Stimulated activated CD4-positive, alpha-beta T cell treated with anti-CD3 and anti-CD28 coated beads, Interleukin-15, amount 100 ng/mL, for 1 hour (primary cell): ENCODE data around the gene P2RX3.
A peak's percentile ranks its signal among the peaks of the same experiment; 100 is the strongest.

Experiments used
- DNase-seq, 2 donors: peaks; one replicate each; pipeline ENCODE4 v3.0.0-alpha.2; 2020; ENCODE audit warnings: low read depth in 1 of 2, low spot score in 1 of 2

The P2RX3 gene

DNA sequence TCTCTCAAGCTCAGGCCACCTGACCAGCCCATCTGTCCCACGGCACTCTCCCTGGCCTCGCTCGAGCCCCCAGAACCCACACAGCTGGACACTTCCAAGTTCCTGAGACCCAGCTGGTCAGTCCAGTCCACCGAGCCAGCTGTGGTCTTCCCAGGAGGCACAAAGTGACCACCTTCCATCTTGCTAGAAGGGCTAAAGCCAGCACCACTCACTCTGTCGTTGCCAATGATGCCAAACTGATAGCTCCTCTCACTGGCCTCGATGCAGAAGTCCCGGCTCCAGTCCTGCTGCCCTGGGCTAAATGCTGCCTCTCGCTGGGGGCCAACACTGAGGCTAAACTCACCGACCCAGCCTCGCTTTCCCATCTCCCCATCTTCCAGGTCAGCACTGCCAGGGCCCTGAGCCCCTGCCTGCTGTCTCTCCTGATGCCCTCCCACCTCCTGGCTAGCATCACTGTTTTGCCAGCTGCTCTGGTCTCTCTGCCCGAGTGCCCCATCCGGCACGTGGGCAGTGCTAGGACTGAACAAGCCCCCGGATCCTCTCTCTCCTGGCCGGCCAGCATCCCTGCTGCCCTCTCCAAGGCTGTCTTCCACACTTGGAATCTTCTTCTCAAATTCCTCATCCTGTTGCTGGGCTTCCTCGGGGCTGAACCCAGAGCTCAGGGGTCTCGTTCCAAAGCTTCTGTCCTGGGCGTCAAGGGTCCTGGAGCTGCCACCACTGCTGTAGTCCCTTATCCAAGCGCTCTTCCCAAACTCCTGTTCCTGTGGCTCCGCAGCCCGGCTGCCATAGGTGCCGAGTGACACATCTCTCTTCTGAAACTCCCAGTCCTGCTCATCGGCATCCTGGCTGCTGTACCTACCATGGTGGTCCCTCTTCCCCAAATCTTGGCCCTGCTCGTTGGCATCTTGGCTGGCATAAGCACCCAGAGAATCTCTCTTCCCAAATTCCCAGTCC is 28.8 kb upstream of the P2RX3 start:
- no peak for DNase-seq

DNA sequence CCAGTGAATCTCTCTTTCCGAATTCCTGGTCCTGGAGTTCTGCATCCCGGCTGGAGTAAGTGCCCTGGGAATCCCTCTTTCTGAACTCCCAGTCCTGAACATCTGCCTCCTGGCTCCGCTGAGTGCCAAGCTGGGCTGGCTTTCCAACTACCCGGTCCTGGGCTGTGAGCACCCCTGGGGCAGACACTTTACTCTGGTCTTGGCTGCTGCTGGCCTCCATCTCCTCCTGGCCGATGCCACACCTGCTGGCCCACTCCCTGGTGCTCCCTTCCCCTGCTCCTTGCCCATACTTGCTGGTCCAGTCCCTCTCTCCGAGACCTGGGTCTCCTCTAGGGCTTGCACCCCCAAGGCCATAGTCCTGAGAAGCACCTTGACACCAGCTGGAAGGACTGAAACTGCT is 28.1 kb upstream of the P2RX3 start:
- no peak for DNase-seq

DNA sequence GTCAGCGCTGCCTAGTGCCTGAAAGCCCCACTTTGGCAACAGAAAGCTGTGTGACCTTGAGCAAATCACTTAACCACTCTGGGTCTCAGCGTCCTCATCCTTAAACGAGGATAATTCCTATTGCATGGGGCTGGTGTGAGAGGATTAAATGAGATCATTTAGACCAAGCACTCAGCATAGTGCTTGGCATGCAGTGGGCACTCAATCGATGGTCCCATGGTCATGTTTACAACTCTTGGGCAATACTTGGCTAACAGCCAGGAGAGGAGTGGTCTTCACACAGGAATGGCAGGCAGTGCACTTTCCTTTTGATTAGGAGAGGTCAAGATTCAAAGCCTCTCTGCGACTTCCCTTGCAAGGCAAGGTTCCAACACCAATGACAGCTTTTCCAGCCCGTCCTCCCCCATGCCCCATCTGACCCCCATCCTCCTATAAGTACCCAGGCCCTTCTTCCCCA is 27.5 kb upstream of the P2RX3 start:
- no peak for DNase-seq

DNA sequence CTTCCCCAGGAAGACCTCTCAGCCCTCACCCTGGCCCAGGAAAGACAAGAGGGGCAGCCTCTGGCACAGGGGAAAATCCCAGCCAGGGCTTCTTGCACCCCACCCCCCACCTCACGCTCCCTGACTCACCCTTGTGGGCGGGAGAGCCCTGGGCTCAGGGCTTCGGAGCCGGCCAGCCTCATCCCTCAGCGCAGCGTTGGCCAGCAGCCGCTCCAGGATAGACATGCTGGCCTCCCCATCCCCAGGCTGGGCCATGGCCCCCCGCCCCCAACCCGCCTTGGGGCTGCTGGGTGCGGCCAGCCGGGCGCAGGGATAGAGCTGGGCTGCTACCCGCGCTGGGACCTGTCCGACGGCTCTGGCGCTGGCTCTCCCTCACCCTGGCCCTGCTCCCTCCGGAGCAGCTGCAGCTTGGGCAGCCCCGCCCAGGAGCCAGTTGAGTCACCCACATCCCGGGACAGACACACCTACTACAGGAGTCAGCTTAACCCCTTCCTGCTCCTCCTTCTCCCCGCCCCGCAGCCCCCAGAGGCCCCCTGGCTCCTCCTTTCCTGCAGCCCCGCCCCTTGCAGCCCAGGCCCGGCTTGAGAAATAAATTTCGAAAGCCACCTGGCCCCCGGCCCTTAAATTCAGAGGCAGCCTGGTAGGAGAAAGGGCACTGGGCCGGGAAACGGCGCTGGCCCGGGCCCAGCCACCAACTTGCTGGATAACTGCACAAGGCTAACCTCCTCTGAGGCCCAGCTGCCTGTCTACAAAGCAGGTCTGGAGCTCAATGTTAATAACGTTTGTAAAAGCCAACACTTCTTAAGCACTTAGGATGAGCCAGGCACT is 26.8 kb upstream of the P2RX3 start:
- peak in 1 of 2 donors; percentile 43 for DNase-seq

DNA sequence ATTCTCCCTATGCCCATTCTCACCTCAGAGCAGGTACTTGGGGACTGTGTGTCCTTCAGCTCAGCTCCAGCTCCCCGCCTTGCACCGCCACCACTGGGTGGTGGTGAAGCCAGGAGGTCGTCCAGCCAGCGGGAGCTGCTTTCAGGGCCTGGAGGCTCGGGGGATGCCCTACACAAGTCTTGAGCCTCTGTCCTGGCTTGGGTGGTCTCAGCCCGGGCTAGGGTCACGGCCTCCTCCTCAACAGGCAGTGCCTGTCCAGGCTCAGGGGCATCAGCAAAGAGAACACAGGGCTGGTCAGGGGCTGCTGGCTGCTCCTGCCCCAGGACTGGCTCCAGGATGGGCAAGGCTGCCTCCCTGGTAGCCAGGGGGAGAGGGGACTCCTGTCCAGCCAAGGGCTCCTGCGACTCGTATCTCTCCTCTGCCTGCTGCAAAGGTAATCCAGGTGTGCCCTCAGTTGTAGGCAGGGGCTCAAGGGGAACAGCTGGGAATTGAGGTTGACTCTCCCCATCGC is 25.6 kb upstream of the P2RX3 start:
- no peak for DNase-seq

DNA sequence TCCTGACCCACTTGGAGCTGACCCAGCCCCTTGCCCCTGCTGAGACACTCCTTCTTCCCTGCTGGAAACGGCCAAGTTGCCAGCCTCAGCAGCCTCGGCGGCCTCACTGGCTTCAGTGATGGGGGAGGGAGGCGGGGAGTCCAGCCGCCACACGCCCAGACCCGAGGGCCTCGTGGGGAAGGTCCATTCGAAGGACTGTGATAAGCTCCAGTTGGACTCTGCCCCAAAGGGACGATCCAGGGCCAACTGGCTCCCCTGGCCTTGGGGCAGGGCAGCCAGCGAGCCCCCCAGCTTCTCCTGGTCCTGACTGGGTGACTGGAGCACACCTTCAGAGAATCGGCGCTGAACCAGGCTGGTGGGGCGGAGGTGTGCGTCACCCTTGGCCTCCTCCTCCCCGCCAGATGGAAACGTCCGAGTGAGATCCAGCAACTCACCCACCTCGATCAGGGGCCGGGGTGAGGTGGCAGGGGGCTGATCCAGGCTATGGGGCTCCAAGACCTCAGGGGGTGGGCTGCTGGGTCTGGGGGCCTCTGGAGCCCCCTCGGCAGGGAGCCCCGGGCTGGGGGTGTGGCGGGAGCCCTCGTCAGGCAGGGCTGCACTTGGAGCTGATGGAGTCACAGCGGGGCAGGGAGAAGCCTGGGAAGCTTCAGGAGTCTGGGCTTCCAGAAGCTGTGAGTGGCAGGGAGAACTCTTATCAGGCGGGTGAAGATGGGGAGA is 24.9 kb upstream of the P2RX3 start:
- DNase-seq: no peak

DNA sequence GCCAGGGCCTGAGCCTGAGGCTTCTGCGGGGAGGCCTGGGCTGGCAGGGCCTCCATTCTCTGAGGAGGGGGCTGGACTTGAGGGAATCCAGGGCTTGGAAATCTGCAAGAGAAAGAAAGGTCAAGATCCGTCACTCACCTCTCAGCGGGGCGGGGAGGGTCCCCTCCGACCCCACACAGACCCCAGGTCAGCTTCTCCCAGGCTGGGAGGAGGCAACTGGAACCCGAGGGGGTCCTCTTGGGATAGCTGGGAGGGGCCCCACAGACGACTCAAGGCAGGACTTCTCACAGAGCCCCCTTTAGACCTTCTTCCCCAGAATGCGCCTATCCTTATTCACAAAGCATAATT is 24.4 kb upstream of the P2RX3 start:
- DNase-seq: no peak

DNA sequence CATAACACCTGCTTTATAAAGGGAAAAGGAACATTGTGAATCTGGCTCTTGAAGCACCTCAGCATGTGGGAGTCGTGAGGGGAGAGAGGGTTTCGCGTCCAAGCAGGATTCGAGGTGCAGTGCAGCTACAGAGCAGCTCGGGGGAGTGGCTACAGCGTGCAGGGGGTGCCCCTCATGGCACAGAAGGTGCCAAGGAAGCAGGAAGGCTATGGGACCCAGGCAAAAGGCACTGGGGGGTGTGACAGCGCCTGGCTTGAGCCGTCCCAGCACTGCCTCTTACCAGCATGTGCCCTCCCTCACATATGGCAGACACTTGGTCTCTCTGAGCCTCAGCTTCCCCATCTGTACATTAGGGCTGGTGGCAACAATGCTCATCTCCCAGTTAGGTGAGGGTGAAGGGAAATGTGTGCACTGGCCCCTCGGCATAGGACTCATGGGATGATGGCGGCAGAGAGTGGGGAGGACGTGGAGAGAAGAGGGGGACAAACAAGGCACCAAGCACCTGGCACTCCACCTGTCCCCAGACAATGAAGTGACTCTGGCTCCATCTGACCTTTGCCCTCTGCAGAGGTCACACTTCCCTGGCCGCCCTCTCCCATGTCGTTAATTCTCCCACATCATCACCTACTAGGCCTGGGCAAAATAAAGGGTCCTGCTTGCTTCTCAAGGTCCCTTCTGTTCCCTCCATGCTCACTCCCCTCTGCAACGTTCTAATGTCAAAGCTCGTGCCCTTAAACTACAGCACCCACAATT is 23.8 kb upstream of the P2RX3 start:
- no peak for DNase-seq

DNA sequence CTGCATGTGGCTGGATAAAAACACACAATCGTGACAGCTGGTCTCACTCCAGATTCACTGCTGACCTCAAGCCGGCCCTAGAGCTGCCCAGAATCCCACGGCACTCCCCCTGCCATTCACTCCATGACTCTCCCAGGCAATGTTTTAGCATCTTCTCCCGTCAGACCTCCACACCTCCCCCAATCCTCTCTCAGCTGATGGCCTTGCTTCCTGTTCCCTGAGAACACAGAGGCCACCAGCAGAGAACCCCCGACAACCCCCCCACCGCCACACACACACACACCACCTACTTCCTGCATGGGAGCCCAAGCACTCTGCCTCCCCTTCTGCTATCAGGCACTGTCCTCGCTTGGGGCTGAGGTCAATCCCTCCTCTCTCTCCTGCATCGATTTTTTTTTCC is 22.7 kb upstream of the P2RX3 start:
- DNase-seq: no peak

DNA sequence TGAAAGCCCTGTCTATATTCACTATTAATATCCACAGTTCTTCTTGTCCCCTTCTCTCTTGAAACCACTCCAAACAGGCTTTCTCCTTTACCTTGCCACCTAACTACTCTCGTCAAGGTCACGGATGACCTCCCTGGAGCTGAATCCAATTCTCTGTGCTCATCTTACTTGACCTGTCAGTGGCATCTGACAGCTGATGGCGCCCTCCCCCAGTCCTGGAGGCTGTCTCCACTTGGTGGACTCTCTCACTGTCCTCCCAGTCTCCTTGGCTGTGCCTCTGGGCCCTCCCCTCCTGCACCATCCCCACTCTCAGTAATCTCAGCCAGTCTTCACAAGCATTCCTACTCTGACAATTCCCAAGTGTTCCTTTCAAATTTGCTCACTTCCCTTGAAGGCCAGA is 22.1 kb upstream of the P2RX3 start:
- no peak for DNase-seq

DNA sequence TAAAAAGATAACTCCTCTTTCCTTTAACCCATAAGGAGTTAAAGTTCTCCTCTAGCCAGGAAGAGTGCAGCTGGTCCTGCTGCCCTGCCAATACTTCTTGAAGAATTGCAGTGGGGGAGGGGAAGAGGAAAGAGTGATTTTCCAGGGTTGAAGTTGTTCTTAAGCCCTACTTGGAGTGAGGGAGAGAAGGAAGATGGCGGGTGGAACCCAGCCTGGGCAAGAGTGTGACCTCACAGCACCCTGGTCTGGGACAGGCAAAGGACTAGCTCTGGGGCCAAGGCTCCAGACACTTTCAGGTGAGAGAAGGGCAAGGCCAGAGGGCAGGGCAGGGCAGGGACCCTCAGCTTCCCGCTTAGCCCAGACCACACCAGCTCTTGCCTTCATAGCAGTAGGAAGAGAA is 20.0 kb upstream of the P2RX3 start:
- DNase-seq: no peak

DNA sequence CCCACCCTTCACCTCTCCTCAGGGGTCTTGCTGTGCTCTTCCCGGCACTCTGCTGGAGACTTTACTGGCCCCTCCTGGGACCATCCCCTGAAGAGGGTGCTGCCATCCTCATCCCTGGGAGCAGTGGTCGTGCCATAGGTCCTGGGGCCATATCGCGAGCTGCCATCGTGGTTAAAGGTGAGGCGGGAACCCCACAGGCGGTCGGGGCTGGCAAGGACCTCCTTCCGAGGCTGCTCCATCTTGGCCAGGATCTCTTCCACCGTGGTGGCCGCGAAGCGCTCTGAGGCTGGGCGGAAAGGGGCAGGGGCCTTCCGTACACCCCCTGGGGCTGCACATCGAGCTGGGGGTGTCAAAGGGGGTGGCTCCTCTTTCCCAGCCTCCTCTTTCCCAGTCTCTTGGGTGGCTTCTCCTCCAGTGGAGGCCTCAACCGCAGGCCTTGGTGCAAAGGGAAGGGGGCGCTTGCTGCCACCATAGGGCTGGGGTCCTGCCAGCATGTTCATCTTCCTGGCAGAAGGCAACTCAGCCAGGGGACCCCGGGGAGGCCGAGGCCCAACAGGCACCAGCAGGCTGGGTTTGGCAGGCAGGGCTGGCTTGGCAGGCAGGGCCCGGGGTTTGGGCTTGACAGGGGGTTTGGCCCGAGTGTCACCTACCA is 18.0 kb upstream of the P2RX3 start:
- no peak for DNase-seq

DNA sequence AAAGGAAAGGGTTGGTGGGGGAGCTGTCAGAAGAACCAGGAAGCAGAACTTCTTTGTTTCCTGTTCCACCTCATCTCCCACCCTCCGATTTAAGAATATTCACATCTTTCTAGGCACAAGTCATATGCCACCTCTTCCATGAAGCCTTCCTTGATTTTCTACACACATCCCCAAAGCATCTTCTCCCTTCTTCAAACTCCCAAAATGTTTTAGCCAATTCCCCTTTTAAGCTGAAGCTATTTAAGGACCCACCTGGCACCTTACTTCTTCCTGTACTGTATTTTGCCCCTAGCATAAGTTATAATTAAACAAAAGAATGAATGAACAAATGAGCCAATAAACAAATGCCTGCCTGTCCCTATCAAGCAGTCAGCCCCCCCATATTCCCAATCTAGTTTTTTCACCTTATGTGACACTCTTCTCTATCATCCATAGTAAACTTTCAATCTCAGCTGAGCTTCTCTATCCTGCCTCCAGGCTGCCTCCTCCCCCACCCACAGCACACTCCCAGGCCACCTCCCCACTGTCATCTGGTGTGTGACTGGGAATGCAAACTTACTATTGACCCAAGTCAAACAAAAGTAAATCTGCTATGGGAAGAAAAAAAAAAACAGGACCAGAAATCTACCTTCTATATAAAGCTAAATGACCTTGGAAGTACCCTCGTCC is 17.3 kb upstream of the P2RX3 start:
- DNase-seq: no peak

DNA sequence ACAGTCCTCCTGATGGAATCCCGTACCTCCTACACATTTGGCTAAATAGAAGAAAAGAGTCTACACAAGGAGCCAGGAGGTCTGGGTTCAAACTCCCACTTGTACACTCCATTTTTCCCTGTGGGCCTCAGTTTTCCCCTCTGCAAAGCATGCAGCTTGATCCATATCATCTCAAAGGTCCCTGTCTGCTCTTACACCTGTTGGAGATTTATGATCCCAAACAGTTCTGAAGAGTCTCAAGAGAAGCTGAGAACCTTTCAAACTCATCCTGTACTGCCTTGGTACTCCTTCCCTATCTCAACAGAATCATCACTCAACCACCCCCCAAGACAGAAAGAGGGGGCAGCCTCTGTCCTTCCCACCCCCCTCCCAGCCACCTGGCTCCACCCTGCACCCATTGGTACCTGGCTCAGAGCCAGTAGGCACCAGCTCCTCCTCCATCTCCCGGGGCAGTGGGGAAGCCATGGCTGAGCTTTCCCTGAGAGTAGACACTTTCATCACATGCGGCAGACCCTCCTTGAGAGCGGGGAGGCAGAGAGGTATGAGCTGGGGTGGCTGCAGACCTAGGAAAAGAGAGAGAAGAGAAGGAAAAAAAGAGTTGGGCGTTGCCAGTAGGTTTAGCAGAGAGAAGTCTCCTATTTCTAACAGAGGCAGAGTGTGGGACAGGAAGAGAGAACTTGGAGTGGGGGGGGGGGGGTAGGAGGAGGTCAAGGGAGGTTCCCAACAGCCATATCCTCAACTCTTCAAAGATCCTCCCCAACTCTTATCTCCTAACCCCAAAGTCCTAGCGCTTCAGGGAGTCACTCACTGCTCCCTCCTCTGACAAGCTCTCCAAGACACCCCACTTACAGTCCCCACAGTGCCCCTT is 16.5 kb upstream of the P2RX3 start:
- DNase-seq: no peak

DNA sequence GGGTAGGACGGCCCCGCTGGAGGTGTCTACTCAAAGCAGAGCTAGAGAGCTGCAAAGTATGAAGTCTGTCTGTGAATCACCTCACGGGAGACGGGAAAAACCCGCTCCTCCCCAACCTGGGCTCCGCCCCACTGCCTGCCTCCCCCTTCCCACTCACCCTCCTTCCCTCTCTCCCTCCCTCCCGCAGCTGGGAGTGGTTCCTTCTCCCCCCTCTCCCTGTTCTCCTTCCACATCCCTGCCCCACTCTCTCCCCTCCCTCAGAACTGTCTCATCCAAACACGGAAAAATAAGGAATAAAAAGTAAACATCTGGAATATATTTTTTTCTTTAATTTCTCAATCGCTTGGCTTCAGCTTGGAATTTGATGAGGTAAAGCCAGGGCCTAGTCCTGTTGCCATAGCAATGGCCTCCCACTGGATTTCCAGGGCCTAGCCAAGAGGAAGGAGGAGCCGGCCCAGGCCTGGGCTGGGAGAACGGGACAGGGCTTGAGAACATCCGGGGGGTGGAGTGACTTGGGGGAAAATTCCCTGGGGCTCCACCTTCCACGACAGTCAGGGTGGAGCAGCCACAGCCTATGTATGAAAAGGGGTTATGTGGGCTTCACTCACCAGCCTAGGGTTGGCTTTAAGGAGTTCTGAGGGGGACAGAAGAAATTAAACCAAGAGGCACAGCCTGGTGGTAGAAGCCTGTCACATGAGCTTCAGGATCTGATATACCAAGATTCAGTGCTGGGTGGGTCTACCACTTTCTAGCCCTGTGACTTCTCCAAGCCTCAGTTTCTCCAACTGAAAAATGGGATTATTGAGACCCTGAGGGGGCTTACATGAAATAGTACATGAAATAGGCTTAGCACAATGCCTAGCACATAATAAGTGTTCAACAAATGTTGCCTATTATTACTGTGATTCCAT is 15.6 kb upstream of the P2RX3 start:
- DNase-seq: no peak

DNA sequence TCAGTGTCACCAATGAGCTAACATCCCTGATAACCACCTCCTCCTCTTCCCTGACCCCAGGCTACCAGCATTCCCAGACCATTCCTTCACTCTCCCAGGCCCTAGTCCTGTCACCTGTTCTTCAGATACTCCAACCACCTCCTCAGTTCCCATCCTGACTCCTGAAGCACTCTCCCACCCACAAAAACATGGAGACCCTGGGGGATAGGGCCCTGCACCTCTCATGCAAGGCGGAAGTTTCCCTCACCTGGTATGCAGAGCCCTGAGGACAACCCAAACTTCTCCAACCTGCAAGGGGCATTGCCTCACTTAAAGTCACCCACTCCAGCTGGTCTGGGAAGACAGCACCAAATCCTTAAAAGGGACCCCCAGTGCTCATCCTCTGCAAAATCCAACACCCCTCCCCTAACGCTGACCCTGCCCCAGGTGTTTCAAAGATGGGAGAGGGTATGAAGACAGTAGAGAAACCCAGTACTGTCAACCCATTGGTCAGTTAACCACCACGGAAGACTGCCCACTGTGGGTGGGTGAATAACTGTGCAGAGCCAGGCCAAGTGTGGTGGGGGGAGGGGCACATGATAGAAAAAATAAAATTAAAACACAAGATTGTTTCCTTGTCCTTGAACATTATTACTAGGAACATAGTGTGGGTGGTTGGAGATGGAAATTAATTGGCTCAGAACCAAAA is 14.8 kb upstream of the P2RX3 start:
- DNase-seq: no peak

DNA sequence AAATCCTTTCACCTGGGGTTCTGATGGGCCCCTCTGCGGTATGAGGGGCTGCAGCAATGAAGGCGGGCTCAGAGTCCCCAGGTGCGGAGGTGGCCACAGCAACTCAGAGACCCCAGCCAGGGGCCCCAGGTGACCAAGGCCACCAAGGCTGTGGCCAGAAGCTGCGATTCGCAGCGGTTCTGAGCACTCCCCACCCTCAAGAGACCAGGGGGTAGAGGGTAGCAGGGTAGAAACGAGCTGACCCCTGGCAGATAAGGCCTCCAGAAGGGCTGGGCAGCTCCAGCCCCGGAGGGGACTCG is 14.3 kb upstream of the P2RX3 start:
- DNase-seq: no peak
